ENCODE measurements around the gene STAP2.
"Not testable (repeated sequence)": the region's sequence is repeated elsewhere in the genome, so short reads cannot be mapped to it uniquely, and the experiment has no call there.

The STAP2 gene

GRCh38 chr19:4357095-4357797 is 18.6 kb upstream of the STAP2 start:
- DNase-seq = no peak

GRCh38 chr19:4354897-4355296 is 16.3 kb upstream of the STAP2 start:
- no peak for DNase-seq

DNA sequence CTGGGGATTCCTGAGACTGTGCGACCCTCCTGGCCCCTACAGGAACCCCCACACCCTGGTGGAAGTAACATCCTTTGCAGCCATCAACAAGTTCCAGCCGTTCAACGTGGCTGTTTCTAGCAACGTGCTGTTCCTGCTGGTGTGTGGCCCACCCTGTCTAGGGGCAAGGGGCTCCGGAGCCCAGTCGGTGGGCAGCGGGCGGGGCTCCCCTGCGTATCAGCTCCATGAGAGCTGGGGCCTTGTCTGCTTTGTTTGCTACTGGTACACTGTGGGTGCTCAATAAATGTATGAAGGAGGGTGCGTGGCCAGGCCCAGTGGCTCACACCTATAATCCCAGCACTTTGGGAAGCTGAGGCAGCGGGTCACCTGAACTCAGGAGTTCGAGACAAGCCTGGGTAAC is 15.7 kb upstream of the STAP2 start:
- no peak for DNase-seq

GRCh38 chr19:4352701-4353121 is 14.1 kb upstream of the STAP2 start:
- peak; percentile 52 to 65 for DNase-seq

- DNase-seq = no peak
These were observed 12.1 kb upstream of the STAP2 start for GRCh38 chr19:4350726-4351125.

GRCh38 chr19:4350111-4350510 is 11.5 kb upstream of the STAP2 start:
- no peak for DNase-seq

DNA sequence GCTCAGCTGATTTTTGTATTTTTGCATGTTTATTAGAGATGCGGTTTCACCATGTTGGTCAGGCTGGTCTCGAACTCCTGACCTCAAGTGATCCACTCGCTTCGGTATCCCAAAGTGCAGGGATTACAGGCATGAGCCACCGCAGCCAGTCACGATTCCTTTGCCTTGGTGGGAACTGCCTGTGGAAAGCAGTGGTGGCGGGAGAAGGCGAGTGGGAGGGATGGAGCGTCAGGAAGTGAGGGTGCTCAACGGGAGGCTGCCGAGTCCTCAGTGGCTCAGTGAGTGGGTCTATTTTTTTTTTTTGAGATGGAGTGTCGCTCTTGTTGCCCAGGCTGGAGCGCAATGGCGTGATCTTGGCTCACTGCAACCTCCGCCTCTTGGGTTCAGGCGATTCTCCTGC is 10.6 kb upstream of the STAP2 start:
- not testable (repeated sequence) for DNase-seq

- DNase-seq = peak; percentile 91 to 95
These were observed 8.9 kb upstream of the STAP2 start for GRCh38 chr19:4347521-4347920.

DNA sequence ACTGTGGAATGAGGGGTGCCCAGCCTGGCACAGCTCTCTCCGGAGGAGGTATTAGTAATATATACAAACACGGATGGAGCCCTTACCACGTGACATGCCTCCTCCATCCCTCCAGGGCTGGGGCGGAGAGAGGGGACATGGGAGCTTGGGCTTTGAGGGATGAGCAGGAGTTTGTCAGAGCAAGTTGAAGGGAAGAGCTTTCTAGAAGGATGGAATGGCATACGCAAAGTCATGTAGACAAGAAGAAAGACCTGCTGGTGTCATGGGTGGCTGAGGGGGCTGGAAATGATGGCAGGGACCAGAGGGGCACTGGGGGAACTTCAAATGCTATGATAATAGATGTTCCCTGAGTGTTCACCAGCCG is 7.4 kb upstream of the STAP2 start:
- DNase-seq = no peak

GRCh38 chr19:4345342-4346019 is 6.9 kb upstream of the STAP2 start:
- no peak for DNase-seq

- DNase-seq = peak; percentile 86 to 91
These were observed 5.0 kb upstream of the STAP2 start, which contains the start of gene MPND for GRCh38 chr19:4343370-4344307. Gene MPND, plus strand, starts transcription at chr19:4343562. Its CDS starts 32 bp downstream, at chr19:4343594.

DNA sequence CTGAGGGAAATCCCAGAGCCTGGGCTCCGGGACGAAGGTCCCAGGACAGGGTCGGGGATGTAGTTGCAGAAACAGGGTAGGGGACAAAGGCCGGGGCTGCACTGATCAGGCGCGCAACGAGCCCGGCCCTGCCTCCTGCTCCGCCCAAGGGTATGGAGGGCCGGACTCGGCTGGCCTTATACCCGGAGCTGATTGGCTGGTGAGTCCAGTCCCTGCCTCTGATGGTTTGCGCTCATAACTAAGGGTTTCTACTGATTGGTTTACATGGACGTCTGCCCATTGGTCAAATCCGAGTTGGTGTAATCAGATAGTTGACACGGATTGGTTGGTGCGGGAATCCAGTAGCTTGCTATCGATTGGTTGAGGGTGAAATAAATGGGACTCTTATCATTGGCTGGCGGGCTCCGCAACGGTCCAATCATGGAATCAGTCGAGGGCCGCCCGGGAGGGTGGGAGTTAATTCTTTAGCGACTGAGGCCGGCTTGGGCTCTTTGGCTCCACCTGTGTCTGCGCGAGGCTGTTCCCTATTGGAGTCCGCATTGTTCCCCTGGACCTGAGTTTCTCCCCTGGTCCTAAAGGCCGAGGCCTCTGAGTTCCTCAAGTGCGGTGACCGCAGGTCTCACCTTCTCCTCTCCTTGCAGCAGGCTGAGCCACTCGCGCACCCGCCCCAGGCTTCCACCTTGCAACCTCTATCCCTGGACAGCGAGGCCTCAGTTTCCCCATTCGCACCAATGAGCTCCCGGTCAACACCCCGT is 4.2 kb upstream of the STAP2 start:
- DNase-seq = peak; percentile 99 to 100

- no peak for DNase-seq
These were observed 3.6 kb upstream of the STAP2 start for GRCh38 chr19:4342314-4342614.

- DNase-seq = no peak
These were observed 654 bp downstream of the STAP2 start for GRCh38 chr19:4337906-4338440.

DNA sequence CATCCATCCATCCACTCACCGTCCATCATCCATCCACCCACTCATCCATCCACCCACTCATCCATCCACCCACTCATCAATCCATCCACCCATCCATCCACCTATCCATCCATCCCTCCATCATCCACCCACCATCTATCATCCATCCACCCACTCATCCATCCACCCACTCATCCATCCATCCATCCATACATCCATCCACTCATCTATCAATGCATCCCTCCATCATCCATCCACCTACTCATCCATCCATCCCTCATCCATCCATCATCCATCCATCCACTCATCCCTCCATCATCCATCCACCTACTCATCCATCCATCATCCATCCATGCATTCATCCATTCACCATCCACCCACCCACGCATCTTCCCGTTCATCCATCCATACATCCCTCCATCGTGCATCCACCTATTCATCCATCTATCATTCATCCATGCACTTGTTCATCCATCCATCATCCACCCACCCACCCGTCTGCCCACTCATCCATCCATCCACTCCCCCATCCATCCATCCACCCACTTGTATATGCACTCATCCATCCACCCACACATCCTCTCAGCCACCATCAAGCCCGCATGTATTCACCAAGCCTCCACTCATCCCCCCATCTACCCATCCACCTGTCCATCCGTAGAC is 3.6 kb downstream of the STAP2 start:
- DNase-seq = no peak

GRCh38 chr19:4329858-4330257 is 8.8 kb downstream of the STAP2 start:
- DNase-seq = no peak

- DNase-seq = not testable (repeated sequence)
These were observed 9.5 kb downstream of the STAP2 start for GRCh38 chr19:4328991-4329681.

DNA sequence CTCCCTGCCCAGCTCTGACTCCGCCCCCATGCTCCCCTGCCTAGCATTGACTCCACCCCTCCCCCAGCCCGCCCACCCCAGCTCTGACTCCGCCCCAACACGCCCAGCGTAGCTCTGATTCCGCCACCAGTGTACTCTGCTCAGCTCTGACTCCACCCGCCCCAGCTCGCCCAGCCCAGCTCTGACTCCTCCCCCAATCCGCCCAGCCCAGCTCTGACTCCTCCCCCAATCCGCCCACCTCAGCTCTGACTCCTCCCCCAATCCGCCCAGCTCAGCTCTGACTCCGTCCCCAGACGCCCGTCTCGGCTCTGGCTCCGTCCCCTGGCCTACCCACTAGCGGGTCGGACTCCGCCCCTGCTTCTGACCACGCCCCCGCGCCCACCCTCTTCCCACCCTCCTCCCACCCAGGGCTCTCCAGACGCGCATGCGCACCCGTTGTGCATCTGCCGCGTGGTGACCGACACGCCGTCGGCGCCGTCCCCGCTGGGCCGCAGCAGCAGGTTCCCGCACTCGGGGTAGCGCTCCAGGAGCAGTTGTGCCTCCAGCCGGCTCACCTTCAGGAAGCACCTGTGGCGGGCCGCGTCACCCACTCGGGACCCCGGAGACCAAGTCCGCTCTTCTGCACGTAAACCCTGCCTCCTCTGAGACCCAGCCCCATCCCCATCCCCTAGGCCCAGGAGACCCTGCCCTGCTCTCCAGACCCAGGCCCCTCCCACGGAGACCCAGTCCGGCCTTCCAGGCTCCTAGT is 10.2 kb downstream of the STAP2 start:
- peak; percentile 87 to 92 for DNase-seq

DNA sequence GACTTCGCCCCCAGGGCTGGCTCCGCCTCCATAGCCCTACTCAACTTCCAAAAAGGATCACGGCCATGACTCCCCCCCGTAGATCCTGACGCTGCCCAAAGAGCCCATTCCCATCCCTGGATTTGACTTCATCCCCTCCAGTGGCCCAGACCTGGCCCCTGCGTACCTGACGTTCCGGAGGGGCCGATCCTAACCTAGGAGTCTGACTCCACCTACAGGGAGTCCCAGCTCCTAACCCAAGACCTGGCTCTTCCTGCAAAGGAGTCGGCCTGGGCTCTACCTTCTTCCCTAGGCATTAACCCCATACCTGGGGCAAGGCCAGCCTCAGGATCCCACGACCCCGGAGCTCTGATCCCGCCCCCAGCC is 10.8 kb downstream of the STAP2 start:
- DNase-seq = no peak

GRCh38 chr19:4327252-4327876 is 11.3 kb downstream of the STAP2 start:
- DNase-seq = peak; percentile 50 to 57
